GM23338 (cell line): ENCODE data around the gene FCER2. TPM values are rescaled to one million over a fixed set of nuclear protein-coding genes. Genes with fewer than 3 reads are reported as not detected.

Experiments used
- ATAC-seq: fragments of 200-7000 bp; cut with Tn5 transposase; 3 replicates; pipeline ENCODE4 v1.9.1; 2020
- DNase-seq: peaks from one replicate; pipeline ENCODE4 v3.0.0-alpha.2; 2015; ENCODE audit warnings: low spot score
- H2AFZ ChIP-seq: fragments of 200-600 bp; sonication (generic); 2 replicates; pipeline ENCODE4 v1.8.0; 2016; ENCODE audit warnings: antibody characterized with exemption, mild to moderate bottlenecking, moderate library complexity
- H3F3A ChIP-seq: fragments of 200-600 bp; sonication (generic); replicated peaks from 2 replicates; pipeline ENCODE4 v1.8.0; 2017; ENCODE audit warnings: antibody characterized with exemption, mixed run types, low read depth
- H3K27ac ChIP-seq: fragments of 200-600 bp; sonication (generic); 2 replicates; pipeline ENCODE4 v1.6.1; 2016; ENCODE audit warnings: low read depth
- H3K27me3 ChIP-seq: fragments of 200-600 bp; sonication (generic); 2 replicates; pipeline ENCODE4 v1.8.0; 2016; ENCODE audit warnings: mild to moderate bottlenecking, mixed run types, moderate library complexity; ENCODE audit not compliant: insufficient read depth
- H3K36me3 ChIP-seq: fragments of 200-600 bp; sonication (generic); 2 replicates; pipeline ENCODE4 v1.8.0; 2016; ENCODE audit warnings: mild to moderate bottlenecking; ENCODE audit not compliant: insufficient read depth
- H3K4me1 ChIP-seq: fragments of 200-600 bp; sonication (generic); 2 replicates; pipeline ENCODE4 v1.8.0; 2016; ENCODE audit warnings: mild to moderate bottlenecking, moderate library complexity; ENCODE audit not compliant: insufficient read depth
- H3K4me2 ChIP-seq: fragments of 200-600 bp; sonication (generic); 2 replicates; pipeline ENCODE4 v1.7.1; 2017; ENCODE audit warnings: mixed run types
- H3K4me3 ChIP-seq: fragments of 200-600 bp; sonication (generic); 2 replicates; pipeline ENCODE4 v1.6.1; 2016; ENCODE audit warnings: mixed run types
- H3K79me2 ChIP-seq: fragments of 200-600 bp; sonication (generic); replicated peaks from 2 replicates; pipeline ENCODE4 v1.8.0; 2017; ENCODE audit warnings: mild to moderate bottlenecking; ENCODE audit not compliant: insufficient read depth
- H3K9me2 ChIP-seq: fragments of 200-600 bp; sonication (generic); 2 replicates; pipeline ENCODE4 v1.8.0; 2017; ENCODE audit not compliant: insufficient read depth
- H4K20me1 ChIP-seq: fragments of 200-600 bp; sonication (generic); replicated peaks from 2 replicates; pipeline ENCODE4 v1.8.0; 2017; ENCODE audit warnings: mild to moderate bottlenecking; ENCODE audit not compliant: insufficient read depth
- H3K27ac Mint-ChIP-seq: 2 replicates; pipeline ENCODE4 v1.8.0; 2020; ENCODE audit warnings: inconsistent platforms, mild to moderate bottlenecking, moderate library complexity, mixed read lengths
- H3K27me3 Mint-ChIP-seq: 3 replicates; pipeline ENCODE4 v1.8.0; 2022; ENCODE audit warnings: low read depth, mild to moderate bottlenecking, moderate library complexity, mixed read lengths, inconsistent platforms; ENCODE audit not compliant: insufficient read depth, poor library complexity
- H3K36me3 Mint-ChIP-seq: 3 replicates; pipeline ENCODE4 v1.8.0; 2021; ENCODE audit warnings: low read depth, mild to moderate bottlenecking, inconsistent platforms, moderate library complexity, mixed read lengths
- H3K4me1 Mint-ChIP-seq: 3 replicates; pipeline ENCODE4 v1.8.0; 2020; ENCODE audit warnings: mild to moderate bottlenecking, inconsistent platforms, mixed read lengths
- H3K4me3 Mint-ChIP-seq: 3 replicates; pipeline ENCODE4 v1.8.0; 2021; ENCODE audit warnings: moderate library complexity, mild to moderate bottlenecking, inconsistent platforms, mixed read lengths
- H3K9me3 Mint-ChIP-seq: 3 replicates; pipeline ENCODE4 v1.8.0; 2020; ENCODE audit warnings: moderate library complexity, mild to moderate bottlenecking, inconsistent platforms, mixed read lengths
- CREB1 ChIP-seq: fragments of 250-450 bp; sonication (Bioruptor Pico); IDR thresholded peaks from 2 replicates; pipeline ENCODE4 v1.5.0; 2020; ENCODE audit warnings: low read depth, mild to moderate bottlenecking, moderate library complexity
- CTCF ChIP-seq, 2 experiments: fragments of 200-600 bp in 1 of 2; sonication (generic) in 1 of 2; conservative IDR thresholded peaks; 2 replicates each; pipeline versions ENCODE4 v1.5.1 to v1.6.1; 2016 to 2017; ENCODE audit warnings: antibody characterized with exemption in 2 of 2, low read depth in 2 of 2, mild to moderate bottlenecking in 2 of 2, moderate library complexity in 1 of 2
- EZH2 ChIP-seq: fragments of 200-600 bp; sonication (generic); IDR thresholded peaks from one replicate; pipeline ENCODE4 v1.8.0; 2017; ENCODE audit warnings: antibody characterized with exemption, mild to moderate bottlenecking, low read depth; ENCODE audit not compliant: unreplicated experiment
- EZH2phosphoT487 ChIP-seq: fragments of 200-600 bp; sonication (generic); IDR thresholded peaks from one replicate; pipeline ENCODE4 v1.8.1; 2018; ENCODE audit warnings: antibody characterized with exemption; ENCODE audit not compliant: unreplicated experiment
- JUNB ChIP-seq: IDR thresholded peaks from one replicate; pipeline ENCODE4 v1.6.1; 2016; ENCODE audit warnings: antibody characterized with exemption; ENCODE audit not compliant: unreplicated experiment
- POLR2AphosphoS5 ChIP-seq: IDR thresholded peaks from 2 replicates; pipeline ENCODE4 v1.6.1; 2016; ENCODE audit warnings: antibody characterized with exemption, low read depth
- STAT1 ChIP-seq: IDR thresholded peaks from one replicate; pipeline ENCODE4 v1.6.1; 2016; ENCODE audit warnings: antibody characterized with exemption; ENCODE audit not compliant: unreplicated experiment
- ZNF331 ChIP-seq: fragments of 250-450 bp; sonication (Bioruptor Pico); IDR thresholded peaks from 2 replicates; pipeline ENCODE4 v1.5.0; 2020; ENCODE audit warnings: low read depth, mild to moderate bottlenecking, moderate library complexity
- polyA plus RNA-seq: library from polyadenylated mRNA; unstranded; fragments of >200 nt; fragmentation: Nextera tagmentation; extraction: Ambion mirVana; gene quantifications from 2 replicates; pipeline ENCODE4 v1.2.1, GENCODE V29; 2016
- total RNA-seq: library from RNA; depleted of rRNA; stranded (reverse); fragments of >200 nt; shearing (Covaris generic); gene quantifications from 2 replicates; pipeline ENCODE4 v1.2.3, GENCODE V29; 2014
- TF ChIP-seq, protein P1 (sequence below): IDR thresholded peaks from one replicate; pipeline ENCODE4 v1.6.1; 2018; ENCODE audit warnings: antibody characterized with exemption; ENCODE audit not compliant: unreplicated experiment

FCER2 gene
- total and polyA plus RNA-seq, 2 experiments from 2014 or later = 0.29 TPM; not detected in 1

- no peak for ATAC-seq
- H3K27me3 Mint-ChIP-seq = peaks cover 37% of the 10 kb centered on the region
- peaks cover 42% of the 10 kb centered on the region for H3K27me3 ChIP-seq
These were observed 31.4 kb upstream of the FCER2 start for GRCh38 chr19:7733376-7733775.

DNA sequence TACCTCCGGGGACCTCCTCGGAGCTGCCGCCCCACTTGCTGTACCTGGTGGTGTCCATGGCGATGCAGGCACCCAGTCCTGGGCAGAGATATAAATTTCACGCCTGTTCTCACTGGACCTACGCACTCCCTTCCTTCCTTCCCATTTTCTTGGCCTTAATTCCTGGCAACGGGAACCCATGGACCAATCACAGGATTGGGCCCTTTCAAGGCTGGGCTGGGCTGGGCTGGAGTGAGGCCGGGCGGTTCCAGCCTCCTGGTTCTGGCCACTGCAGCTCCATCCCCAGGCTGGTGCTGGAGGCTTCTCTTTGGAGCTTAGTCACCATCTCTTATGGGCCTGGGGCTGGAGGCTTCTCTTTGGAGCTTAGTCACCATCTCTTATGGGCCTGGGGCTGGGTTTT, 30.1 kb upstream of the FCER2 start, which contains the start of gene CLEC4G:
Gene CLEC4G, minus strand, starts transcription at position 66 of the 400 bp plus-strand sequence. Its CDS starts 8 bp downstream, at position 58.
- peak within 1 kb of the TSS; percentile 32; the same call in 1 of the 3 replicates for H3K4me3 Mint-ChIP-seq
- Histone ChIP-seq H2AFZ (no peak within 1 kb of the TSS; the same call in 1 of the 2 replicates), H3K4me2 (0 out of 2 replicates have a peak within 1 kb of the TSS, but pooled peaks have one; percentile 85), H4K20me1 (no peaks in the 10 kb centered on the region), H3K79me2 (no peaks in the 10 kb centered on the region), H3K9me2 (no peaks in the 10 kb centered on the region), H3K4me1 (peaks cover 5% of the 10 kb centered on the region; the same call in 1 of the 2 replicates), H3K27ac (no peak within 1 kb of the TSS), H3K36me3 (no peaks in the 10 kb centered on the region), H3K4me3 (peak within 1 kb of the TSS; percentile 66), H3K27me3 (peaks cover 55% of the 10 kb centered on the region), H3F3A (no peaks in the 10 kb centered on the region)
- DNase-seq (no peak), ATAC-seq (no peak)
- peaks cover 14% of the 10 kb centered on the region for H3K4me1 Mint-ChIP-seq
- H3K36me3 Mint-ChIP-seq = no peaks in the 10 kb centered on the region
- H3K9me3 Mint-ChIP-seq = no peaks in the 10 kb centered on the region
- peaks cover 43% of the 10 kb centered on the region for H3K27me3 Mint-ChIP-seq
- H3K27ac Mint-ChIP-seq = no peak within 1 kb of the TSS
- TF ChIP-seq JUNB = no peak
- no peak for TF ChIP-seq EZH2phosphoT487
- TF ChIP-seq STAT1 = no peak
- TF ChIP-seq EZH2 = no peak
- TF ChIP-seq CTCF (conservative IDR thresholded peaks at IDR 0.05; ENCODE audit: low read depth in 2 of 2) = no peak
- no peak for TF ChIP-seq ZNF331 (CRISPR knock-in tag)
- TF ChIP-seq, protein P1, sequence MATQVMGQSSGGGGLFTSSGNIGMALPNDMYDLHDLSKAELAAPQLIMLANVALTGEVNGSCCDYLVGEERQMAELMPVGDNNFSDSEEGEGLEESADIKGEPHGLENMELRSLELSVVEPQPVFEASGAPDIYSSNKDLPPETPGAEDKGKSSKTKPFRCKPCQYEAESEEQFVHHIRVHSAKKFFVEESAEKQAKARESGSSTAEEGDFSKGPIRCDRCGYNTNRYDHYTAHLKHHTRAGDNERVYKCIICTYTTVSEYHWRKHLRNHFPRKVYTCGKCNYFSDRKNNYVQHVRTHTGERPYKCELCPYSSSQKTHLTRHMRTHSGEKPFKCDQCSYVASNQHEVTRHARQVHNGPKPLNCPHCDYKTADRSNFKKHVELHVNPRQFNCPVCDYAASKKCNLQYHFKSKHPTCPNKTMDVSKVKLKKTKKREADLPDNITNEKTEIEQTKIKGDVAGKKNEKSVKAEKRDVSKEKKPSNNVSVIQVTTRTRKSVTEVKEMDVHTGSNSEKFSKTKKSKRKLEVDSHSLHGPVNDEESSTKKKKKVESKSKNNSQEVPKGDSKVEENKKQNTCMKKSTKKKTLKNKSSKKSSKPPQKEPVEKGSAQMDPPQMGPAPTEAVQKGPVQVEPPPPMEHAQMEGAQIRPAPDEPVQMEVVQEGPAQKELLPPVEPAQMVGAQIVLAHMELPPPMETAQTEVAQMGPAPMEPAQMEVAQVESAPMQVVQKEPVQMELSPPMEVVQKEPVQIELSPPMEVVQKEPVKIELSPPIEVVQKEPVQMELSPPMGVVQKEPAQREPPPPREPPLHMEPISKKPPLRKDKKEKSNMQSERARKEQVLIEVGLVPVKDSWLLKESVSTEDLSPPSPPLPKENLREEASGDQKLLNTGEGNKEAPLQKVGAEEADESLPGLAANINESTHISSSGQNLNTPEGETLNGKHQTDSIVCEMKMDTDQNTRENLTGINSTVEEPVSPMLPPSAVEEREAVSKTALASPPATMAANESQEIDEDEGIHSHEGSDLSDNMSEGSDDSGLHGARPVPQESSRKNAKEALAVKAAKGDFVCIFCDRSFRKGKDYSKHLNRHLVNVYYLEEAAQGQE = no peak
- TF ChIP-seq CREB1 = no peak
- TF ChIP-seq POLR2AphosphoS5 = no peak

More at GRCh38 chr19:7733376-7733775, 31.4 kb upstream of the FCER2 start:
- Mint-ChIP-seq H3K27ac (no peak overlapping the region), H3K4me1 (peaks cover 14% of the 10 kb centered on the region), H3K9me3 (no peaks in the 10 kb centered on the region), H3K4me3 (no peak overlapping the region), H3K36me3 (no peaks in the 10 kb centered on the region)
- Histone ChIP-seq H4K20me1 (no peaks in the 10 kb centered on the region), H3K9me2 (no peaks in the 10 kb centered on the region), H3K4me3 (no peak overlapping the region), H2AFZ (no peak overlapping the region), H3K36me3 (no peaks in the 10 kb centered on the region), H3K4me1 (peaks cover 5% of the 10 kb centered on the region; the same call in 1 of the 2 replicates), H3K79me2 (no peaks in the 10 kb centered on the region), H3K4me2 (no peak overlapping the region), H3F3A (no peaks in the 10 kb centered on the region), H3K27ac (no peak overlapping the region)
- TF ChIP-seq CTCF (conservative IDR thresholded peaks at IDR 0.05; ENCODE audit: low read depth in 2 of 2) (no peak), EZH2 (no peak), CREB1 (no peak), ZNF331 (CRISPR knock-in tag) (no peak)
- DNase-seq = no peak
